ENCODE data around the gene ARIH2. TPM values are rescaled to one million over a fixed set of nuclear protein-coding genes. Genes with fewer than 3 reads are reported as not detected.

Gene ARIH2
- total RNA-seq, 1 donor from 2014 or later: 82.5 TPM

DNA sequence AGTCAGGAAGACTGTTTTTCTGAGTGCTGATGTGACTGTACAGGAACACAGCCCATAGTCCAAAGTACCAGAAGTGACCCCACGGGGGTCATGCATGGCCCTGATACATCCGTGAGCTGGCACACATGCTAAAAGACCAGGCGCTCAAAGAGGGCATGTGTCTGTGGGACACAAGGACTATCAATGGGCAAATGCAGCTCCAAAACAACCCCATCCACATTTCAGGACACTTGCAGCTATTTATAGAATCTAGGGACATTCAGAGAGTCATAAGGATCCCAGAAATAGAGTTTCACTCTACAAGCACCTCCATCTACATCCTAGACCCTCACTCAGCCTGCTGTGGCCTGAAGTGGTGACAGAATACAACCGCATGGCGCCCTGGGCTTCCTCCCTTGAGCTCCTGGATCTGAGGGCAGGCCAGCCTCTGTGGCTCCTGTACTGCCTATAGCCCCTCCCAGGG is 37.0 kb upstream of the ARIH2 start:
- Mint-ChIP-seq H3K9me3 (ENCODE audit: unreplicated experiment) (no peaks in the 10 kb centered on the region), H3K36me3 (ENCODE audit: unreplicated experiment) (peaks cover 9% of the 10 kb centered on the region), H3K4me1 (ENCODE audit: unreplicated experiment) (peaks cover 13% of the 10 kb centered on the region), H3K27ac (ENCODE audit: unreplicated experiment) (no peak overlapping the region), H3K27me3 (ENCODE audit: unreplicated experiment) (no peaks in the 10 kb centered on the region), H3K4me3 (ENCODE audit: unreplicated experiment) (no peak overlapping the region)
- no peak for DNase-seq (ENCODE audit: extremely low spot score, unreplicated experiment)
- TF ChIP-seq, protein P1, sequence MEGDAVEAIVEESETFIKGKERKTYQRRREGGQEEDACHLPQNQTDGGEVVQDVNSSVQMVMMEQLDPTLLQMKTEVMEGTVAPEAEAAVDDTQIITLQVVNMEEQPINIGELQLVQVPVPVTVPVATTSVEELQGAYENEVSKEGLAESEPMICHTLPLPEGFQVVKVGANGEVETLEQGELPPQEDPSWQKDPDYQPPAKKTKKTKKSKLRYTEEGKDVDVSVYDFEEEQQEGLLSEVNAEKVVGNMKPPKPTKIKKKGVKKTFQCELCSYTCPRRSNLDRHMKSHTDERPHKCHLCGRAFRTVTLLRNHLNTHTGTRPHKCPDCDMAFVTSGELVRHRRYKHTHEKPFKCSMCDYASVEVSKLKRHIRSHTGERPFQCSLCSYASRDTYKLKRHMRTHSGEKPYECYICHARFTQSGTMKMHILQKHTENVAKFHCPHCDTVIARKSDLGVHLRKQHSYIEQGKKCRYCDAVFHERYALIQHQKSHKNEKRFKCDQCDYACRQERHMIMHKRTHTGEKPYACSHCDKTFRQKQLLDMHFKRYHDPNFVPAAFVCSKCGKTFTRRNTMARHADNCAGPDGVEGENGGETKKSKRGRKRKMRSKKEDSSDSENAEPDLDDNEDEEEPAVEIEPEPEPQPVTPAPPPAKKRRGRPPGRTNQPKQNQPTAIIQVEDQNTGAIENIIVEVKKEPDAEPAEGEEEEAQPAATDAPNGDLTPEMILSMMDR (IDR thresholded peaks at IDR 0.05): no peak

DNA sequence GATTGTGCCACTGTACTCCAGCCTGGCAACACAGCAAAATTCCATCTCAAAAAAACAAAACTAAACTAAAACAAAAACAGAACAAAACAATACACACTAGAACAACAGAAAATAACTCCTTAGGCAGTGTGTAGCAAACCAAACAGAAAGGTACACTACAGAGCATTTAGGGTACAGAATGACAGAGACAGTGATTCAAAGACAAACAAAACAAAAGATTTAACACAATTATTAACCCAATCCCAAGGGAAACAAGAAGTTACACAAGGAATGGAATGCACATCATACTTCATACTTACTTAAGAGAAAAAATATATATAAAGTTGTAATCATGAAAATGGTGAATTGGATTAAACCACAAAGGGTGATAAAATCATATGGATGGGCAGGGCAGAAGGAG is 32.9 kb upstream of the ARIH2 start:
- DNase-seq (ENCODE audit: extremely low spot score, unreplicated experiment): no peak
- Mint-ChIP-seq H3K4me3 (ENCODE audit: unreplicated experiment) (no peak overlapping the region), H3K4me1 (ENCODE audit: unreplicated experiment) (peaks cover 13% of the 10 kb centered on the region), H3K27ac (ENCODE audit: unreplicated experiment) (peak overlapping the region; percentile 47), H3K27me3 (ENCODE audit: unreplicated experiment) (no peaks in the 10 kb centered on the region), H3K36me3 (ENCODE audit: unreplicated experiment) (peaks cover 5% of the 10 kb centered on the region), H3K9me3 (ENCODE audit: unreplicated experiment) (no peaks in the 10 kb centered on the region)
- TF ChIP-seq, protein P1 (IDR thresholded peaks at IDR 0.05): no peak

DNA sequence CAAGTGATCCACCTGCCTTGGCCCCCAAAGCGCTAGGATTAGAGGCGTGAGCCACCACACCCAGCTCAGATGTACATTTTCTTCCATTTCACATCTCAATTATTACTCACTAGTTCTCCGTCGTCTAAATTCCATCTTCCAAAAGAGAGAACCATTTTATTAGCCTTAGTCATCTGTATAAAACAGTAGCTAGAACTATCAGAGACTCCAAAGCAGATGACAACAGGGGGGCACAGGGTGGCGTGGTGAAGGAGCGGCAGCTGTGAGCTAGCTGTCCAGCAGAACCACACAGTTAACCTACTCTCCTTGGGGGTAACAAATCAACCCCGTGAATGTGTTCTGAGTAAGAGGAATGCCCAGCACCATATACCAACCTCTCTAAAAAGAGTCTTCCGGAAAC is 27.0 kb upstream of the ARIH2 start:
- Mint-ChIP-seq H3K4me3 (ENCODE audit: unreplicated experiment) (no peak overlapping the region), H3K9me3 (ENCODE audit: unreplicated experiment) (no peaks in the 10 kb centered on the region), H3K36me3 (ENCODE audit: unreplicated experiment) (peaks cover 5% of the 10 kb centered on the region), H3K4me1 (ENCODE audit: unreplicated experiment) (no peaks in the 10 kb centered on the region), H3K27ac (ENCODE audit: unreplicated experiment) (no peak overlapping the region), H3K27me3 (ENCODE audit: unreplicated experiment) (no peaks in the 10 kb centered on the region)
- DNase-seq (ENCODE audit: extremely low spot score, unreplicated experiment): no peak
- TF ChIP-seq, protein P1 (IDR thresholded peaks at IDR 0.05): no peak

DNA sequence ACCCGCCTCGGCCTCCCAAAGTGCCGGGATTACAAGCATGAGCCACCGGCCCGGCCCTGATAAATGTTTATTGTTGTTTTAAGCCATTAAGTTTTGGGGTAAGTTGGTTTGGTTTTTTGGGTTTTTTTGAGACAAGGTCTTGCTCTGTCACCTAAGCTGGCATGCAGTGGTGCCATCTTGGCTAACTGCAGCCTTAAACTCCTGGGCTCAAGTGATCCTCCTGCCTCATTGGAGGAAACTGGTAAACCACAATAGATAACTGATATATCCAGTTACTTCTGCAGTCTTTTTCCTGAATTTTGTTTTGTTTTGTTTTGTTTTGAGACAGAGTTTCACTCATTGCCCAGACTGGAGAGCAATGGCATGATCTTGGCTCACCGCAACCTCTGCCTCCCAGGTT is 24.1 kb upstream of the ARIH2 start:
- no peaks in the 10 kb centered on the region for H3K27me3 Mint-ChIP-seq (ENCODE audit: unreplicated experiment)
- no peaks in the 10 kb centered on the region for H3K9me3 Mint-ChIP-seq (ENCODE audit: unreplicated experiment)

DNA sequence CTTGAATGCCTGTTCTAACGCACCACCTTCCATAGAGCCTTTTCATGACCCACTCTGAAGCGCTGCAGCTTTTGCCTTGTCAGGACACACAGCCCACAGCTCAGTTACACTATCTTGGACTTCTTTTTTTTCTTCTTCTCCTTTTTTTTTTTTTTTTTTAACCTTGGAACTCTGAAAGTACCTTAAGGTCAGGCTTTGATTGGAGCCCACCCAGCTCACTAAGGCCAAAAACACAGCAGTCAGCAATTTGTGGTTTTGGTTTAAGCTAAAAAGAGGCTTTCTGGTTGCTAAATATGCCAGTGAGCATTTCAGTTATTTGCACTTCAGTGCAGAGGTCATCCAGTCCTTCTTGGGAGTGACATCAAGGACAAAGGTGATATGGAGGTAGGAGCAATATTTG is 21.7 kb upstream of the ARIH2 start:
- Mint-ChIP-seq H3K4me1 (ENCODE audit: unreplicated experiment) (peaks cover 24% of the 10 kb centered on the region), H3K4me3 (ENCODE audit: unreplicated experiment) (no peak overlapping the region), H3K36me3 (ENCODE audit: unreplicated experiment) (no peaks in the 10 kb centered on the region), H3K27me3 (ENCODE audit: unreplicated experiment) (no peaks in the 10 kb centered on the region), H3K27ac (ENCODE audit: unreplicated experiment) (no peak overlapping the region), H3K9me3 (ENCODE audit: unreplicated experiment) (no peaks in the 10 kb centered on the region)
- no peak for DNase-seq (ENCODE audit: extremely low spot score, unreplicated experiment)
- TF ChIP-seq, protein P1 (IDR thresholded peaks at IDR 0.05): no peak

More for the DNA sequence above, 24.1 kb upstream of the ARIH2 start:
- Mint-ChIP-seq H3K36me3 (ENCODE audit: unreplicated experiment) (peaks cover 5% of the 10 kb centered on the region), H3K27ac (ENCODE audit: unreplicated experiment) (no peak overlapping the region), H3K4me3 (ENCODE audit: unreplicated experiment) (no peak overlapping the region), H3K4me1 (ENCODE audit: unreplicated experiment) (peaks cover 24% of the 10 kb centered on the region)
- DNase-seq (ENCODE audit: extremely low spot score, unreplicated experiment): no peak
- TF ChIP-seq, protein P1 (IDR thresholded peaks at IDR 0.05): no peak

All from osteocyte (in vitro differentiated cells).